Right cardiac atrium (tissue), 5 donors: ENCODE measurements around the gene NT5DC2. TPM values are rescaled to one million over a fixed set of nuclear protein-coding genes. Genes with fewer than 3 reads are reported as not detected.
A peak's percentile ranks its signal among the peaks of the same experiment; 100 is the strongest.

ENCODE experiments used
- ATAC-seq, 2 donors: fragments of 200-7000 bp; cut with Tn5 transposase; one replicate each; pipeline versions ENCODE4 v1.8.0 to v1.9.1; 2020; ENCODE audit warnings: moderate library complexity in 2 of 2, mild to moderate bottlenecking in 1 of 2
- DNase-seq, 3 donors: peaks; one replicate each; pipeline ENCODE4 v3.0.0-alpha.2; 2020
- H3K27ac ChIP-seq: one replicate; pipeline ENCODE4 v1.5.1; 2013; ENCODE audit warnings: mild to moderate bottlenecking, low read length, control low read depth, moderate library complexity
- H3K27me3 ChIP-seq: one replicate; pipeline ENCODE4 v1.6.1; 2013; ENCODE audit not compliant: control insufficient read depth, insufficient read depth
- H3K4me1 ChIP-seq: one replicate; pipeline ENCODE4 v1.6.1; 2013; ENCODE audit warnings: low read length; ENCODE audit not compliant: control insufficient read depth, insufficient read depth
- H3K4me3 ChIP-seq: one replicate; pipeline ENCODE4 v1.5.1; 2013; ENCODE audit warnings: low read length, control low read depth
- H3K9me3 ChIP-seq: one replicate; pipeline ENCODE4 v1.6.1; 2013; ENCODE audit warnings: low read length; ENCODE audit not compliant: control insufficient read depth
- WGBS: extraction: QIAGEN DNeasy Blood & Tissue Kit; methylation state at CpG from one replicate; pipeline ENCODE4 v1.1.7; 2013; 5-methylcytosine and 5-hydroxymethylcytosine counted together
- intact Hi-C, 4 donors: fragments of 100-400 bp; cut with DNase I; formaldehyde crosslinking; loops; one replicate each; pipeline versions ENCODE4 v1.11.0 to v1.14.0; 2022 to 2023
- polyA plus RNA-seq: library from polyadenylated mRNA; stranded (reverse); fragments of 200-250 nt; gene quantifications from one replicate; pipeline ENCODE4 v1.2.3, GENCODE V29; 2013
- total RNA-seq, 4 donors: library from RNA; stranded (reverse); fragmentation: NEBNext Ultra II Directional; extraction: Animal tissue kit (Norgen Biotek cat#: 25700); gene quantifications; one replicate each; pipeline ENCODE4 v1.2.1, GENCODE V29; 2021
- donor health status: healthy with polysubstance abuse.
- donor health status: DM: no; HTN: yes; CAD: no.
- donor health status: DM: no; HTN: no; CAD: no.
- donor health status: DM: no; HTN: yes; CAD: no; lungs with severe emphysema.
- donor health status: DM: yes; HTN: yes; CAD: no.

NT5DC2 gene
- total and polyA plus RNA-seq, 5 donors: 123 to 322 (median 174) TPM

DNA sequence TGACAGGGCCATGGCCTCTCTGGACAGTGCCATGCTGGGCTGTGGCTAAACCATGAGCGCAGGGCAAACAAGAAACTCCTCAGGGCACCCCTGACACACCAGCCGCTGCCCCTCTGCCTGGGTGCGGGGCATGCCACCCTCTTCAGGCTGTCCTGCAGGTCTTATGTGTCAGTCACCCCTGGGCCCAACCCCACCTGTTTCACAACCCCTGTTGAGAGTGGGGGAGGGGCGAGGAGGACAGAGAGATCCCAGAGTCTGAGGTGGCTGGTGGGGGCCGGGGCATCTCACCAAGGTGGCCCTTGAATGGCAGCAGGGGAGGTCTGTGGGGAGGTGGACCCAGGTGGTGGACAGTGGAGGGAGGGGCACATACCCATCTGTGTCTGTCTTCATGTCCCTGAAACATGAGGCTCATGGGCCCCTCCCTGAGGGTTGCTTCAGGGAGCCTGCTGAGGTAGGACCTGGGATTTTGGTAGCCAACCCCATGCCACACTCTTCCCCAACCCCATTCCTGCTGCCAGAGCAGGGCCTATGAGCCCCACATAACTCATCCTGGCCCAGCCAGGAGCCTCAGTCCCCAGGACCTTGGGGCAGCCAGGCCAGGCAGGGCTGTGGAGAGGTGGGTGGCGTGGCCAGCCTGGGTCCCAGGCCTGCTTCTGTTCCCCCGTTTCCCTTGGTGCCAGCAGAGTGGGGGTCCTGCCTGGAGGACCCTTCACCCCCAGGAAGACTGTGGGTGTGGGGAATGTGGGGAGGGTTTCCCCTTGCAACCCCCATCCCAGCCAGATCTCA lies 40.2 kb downstream of the NT5DC2 start:
- Histone ChIP-seq H3K9me3 (no peaks in the 10 kb centered on the region), H3K27ac (no peak overlapping the region), H3K4me1 (peaks cover 7% of the 10 kb centered on the region), H3K27me3 (no peaks in the 10 kb centered on the region), H3K4me3 (no peak overlapping the region)
- no peak for ATAC-seq
- WGBS: 92% methylated on average over 7 of the region's 7 CpGs
- no peak for DNase-seq
- intact Hi-C loops: no loop called here

DNA sequence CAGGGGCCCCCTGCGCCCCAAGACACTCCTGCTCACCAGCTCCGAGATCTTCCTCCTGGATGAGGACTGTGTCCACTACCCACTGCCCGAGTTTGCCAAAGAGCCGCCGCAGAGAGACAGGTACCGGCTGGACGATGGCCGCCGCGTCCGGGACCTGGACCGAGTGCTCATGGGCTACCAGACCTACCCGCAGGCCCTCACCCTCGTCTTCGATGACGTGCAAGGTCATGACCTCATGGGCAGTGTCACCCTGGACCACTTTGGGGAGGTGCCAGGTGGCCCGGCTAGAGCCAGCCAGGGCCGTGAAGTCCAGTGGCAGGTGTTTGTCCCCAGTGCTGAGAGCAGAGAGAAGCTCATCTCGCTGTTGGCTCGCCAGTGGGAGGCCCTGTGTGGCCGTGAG lies 41.6 kb downstream of the NT5DC2 start:
- DNase-seq: no peak
- no peak for ATAC-seq
- Histone ChIP-seq H3K27ac (no peak overlapping the region), H3K27me3 (no peaks in the 10 kb centered on the region), H3K4me3 (no peak overlapping the region), H3K9me3 (no peaks in the 10 kb centered on the region), H3K4me1 (peaks cover 7% of the 10 kb centered on the region)
- intact Hi-C loops: no loop called here
- 92% methylated on average over 21 of the region's 21 CpGs for WGBS

DNA sequence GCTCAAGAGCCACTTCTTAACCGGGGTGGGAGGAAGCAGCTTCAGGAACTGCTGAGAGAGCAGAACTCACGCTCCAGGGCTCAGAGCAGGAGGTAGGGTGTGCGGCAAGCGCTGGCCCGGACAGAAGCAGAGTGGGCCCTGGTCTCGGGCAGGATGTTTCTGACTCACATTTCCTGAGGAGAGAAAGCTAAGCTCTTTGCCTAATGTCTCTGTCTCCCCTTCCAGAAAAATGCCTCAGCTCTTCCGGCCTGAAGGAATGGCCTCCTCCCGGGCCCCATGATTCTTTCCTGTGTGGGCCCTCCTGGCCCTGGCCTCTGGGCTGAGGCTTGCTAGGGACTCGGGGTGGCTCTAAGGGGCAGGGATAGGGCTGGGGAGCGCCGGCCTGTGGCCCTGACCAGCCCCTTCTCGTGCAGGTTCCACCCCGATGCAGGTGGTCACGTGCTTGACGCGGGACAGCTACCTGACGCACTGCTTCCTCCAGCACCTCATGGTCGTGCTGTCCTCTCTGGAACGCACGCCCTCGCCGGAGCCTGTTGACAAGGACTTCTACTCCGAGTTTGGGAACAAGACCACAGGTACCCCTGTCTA lies 42.6 kb downstream of the NT5DC2 start:
- WGBS: 64% methylated on average over 23 of the region's 23 CpGs
- intact Hi-C loops: no loop called here
- DNase-seq: peak; percentile 66 to 85 (median 82)
- no peak overlapping the region for H3K4me3 ChIP-seq
- no peaks in the 10 kb centered on the region for H3K9me3 ChIP-seq
- peak overlapping the region; percentile 48 for H3K27ac ChIP-seq
- H3K27me3 ChIP-seq: no peaks in the 10 kb centered on the region
- peaks cover 7% of the 10 kb centered on the region for H3K4me1 ChIP-seq
- peak; percentile 44 to 72 for ATAC-seq

DNA sequence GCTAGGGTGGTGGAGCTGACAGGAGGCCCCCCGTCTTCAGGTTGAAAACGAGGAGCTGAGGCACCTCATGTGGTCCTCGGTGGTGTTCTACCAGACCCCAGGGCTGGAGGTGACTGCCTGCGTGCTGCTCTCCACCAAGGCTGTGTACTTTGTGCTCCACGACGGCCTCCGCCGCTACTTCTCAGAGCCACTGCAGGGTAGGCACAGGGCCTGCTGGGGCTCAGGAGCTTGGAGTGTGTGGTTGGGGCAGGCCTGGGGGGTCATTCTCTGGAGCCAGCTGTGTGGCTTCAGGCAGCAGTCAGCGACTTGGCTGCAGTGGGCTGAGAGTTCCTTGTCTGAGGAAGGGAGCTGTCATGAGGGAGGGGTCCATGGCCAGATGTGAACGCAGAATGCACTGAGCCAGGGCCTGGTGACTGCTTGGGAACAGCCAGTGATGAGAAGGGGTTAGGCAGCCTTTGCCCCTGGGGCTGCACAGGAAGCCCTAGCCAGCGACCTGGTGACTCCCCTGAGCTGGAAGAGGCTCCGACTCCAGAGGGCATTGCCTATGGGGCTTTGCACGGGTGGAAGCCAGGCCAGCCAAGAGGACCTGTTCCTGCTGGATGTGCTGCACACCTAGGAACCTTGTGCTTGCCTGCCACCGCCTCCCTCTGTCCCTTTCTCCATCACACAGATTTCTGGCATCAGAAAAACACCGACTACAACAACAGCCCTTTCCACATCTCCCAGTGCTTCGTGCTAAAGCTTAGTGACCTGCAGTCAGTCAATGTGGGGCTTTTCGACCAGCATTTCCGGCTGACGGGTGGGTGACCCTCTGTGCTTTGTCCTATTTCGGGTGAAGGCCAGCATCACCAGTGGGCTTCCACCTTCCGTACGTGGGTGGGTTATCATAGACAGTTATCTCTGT lies 43.4 kb downstream of the NT5DC2 start:
- H3K4me1 ChIP-seq: peaks cover 6% of the 10 kb centered on the region
- intact Hi-C loops: no loop called here

DNA sequence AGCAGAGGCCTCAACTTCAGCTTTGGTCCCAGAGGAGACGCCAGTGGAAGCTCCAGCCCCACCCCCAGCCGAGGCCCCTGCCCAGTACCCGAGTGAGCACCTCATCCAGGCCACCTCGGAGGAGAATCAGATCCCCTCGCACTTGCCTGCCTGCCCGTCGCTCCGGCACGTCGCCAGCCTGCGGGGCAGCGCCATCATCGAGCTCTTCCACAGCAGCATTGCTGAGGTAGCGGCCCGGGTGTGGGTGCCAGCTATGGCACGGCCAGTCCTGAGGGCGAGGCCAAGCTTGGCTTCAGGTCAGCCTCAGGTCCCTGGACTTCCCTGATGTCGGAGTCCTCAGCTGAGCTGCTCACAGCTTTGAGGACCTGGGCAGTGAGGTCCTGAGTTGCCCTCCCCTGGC lies 44.2 kb downstream of the NT5DC2 start:
- no peak overlapping the region for H3K4me3 ChIP-seq
- H3K9me3 ChIP-seq: no peaks in the 10 kb centered on the region
- H3K4me1 ChIP-seq: peaks cover 13% of the 10 kb centered on the region
- intact Hi-C loops: no loop called here
- DNase-seq (no peak), ATAC-seq (no peak)
- WGBS: 91% methylated on average over 18 of the region's 18 CpGs
- H3K27ac ChIP-seq: no peak overlapping the region
- H3K27me3 ChIP-seq: no peaks in the 10 kb centered on the region

More for the DNA sequence above, 43.4 kb downstream of the NT5DC2 start:
- Histone ChIP-seq H3K27me3 (no peaks in the 10 kb centered on the region), H3K27ac (peak overlapping the region; percentile 31), H3K9me3 (no peaks in the 10 kb centered on the region), H3K4me3 (no peak overlapping the region)
- DNase-seq: no peak
- 66% methylated on average over 22 of the region's 22 CpGs for WGBS
- no peak for ATAC-seq

DNA sequence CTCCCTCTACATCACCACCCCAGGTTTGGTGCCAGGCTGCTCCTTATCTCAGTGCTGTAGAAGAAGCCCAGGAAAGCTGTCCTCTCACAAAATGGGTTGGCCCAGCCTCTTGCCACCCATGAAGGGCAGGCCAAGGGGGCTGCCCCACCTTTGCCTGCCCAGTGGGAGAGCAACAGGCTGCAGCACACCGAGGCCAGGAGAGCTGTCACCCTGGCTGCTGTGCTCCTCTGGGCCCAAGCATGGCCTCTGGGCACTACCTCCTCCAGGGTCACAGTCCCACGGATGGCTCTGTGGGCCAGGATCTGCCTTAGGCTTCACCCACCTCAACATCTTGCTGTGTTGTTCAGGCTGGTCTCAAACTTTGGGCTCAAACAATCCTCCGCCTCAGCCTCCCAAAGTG lies 44.9 kb downstream of the NT5DC2 start:
- Histone ChIP-seq H3K4me1 (peaks cover 12% of the 10 kb centered on the region), H3K27me3 (no peaks in the 10 kb centered on the region), H3K9me3 (no peaks in the 10 kb centered on the region), H3K4me3 (no peak overlapping the region), H3K27ac (no peak overlapping the region)
- intact Hi-C loops: no loop called here
- WGBS: 85% methylated on average over 3 of the region's 3 CpGs
- DNase-seq (no peak), ATAC-seq (no peak)

DNA sequence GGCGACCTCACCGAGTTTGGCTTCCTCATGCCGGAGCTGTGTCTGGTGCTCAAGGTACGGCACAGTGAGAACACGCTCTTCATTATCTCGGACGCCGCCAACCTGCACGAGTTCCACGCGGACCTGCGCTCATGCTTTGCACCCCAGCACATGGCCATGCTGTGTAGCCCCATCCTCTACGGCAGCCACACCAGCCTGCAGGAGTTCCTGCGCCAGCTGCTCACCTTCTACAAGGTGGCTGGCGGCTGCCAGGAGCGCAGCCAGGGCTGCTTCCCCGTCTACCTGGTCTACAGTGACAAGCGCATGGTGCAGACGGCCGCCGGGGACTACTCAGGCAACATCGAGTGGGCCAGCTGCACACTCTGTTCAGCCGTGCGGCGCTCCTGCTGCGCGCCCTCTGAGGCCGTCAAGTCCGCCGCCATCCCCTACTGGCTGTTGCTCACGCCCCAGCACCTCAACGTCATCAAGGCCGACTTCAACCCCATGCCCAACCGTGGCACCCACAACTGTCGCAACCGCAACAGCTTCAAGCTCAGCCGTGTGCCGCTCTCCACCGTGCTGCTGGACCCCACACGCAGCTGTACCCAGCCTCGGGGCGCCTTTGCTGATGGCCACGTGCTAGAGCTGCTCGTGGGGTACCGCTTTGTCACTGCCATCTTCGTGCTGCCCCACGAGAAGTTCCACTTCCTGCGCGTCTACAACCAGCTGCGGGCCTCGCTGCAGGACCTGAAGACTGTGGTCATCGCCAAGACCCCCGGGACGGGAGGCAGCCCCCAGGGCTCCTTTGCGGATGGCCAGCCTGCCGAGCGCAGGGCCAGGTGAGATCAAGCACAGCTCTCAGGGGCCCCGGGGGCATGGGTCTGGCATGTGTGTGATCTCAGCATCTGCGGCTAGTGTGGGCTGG lies 45.6 kb downstream of the NT5DC2 start:
- Histone ChIP-seq H3K4me3 (no peak overlapping the region), H3K9me3 (no peaks in the 10 kb centered on the region), H3K27ac (no peak overlapping the region), H3K4me1 (peaks cover 16% of the 10 kb centered on the region), H3K27me3 (no peaks in the 10 kb centered on the region)
- intact Hi-C loops: no loop called here
- 95% methylated on average over 59 of the region's 59 CpGs for WGBS
- ATAC-seq (no peak), DNase-seq (peak in 2 of 3 donors; percentile 51 to 53)

DNA sequence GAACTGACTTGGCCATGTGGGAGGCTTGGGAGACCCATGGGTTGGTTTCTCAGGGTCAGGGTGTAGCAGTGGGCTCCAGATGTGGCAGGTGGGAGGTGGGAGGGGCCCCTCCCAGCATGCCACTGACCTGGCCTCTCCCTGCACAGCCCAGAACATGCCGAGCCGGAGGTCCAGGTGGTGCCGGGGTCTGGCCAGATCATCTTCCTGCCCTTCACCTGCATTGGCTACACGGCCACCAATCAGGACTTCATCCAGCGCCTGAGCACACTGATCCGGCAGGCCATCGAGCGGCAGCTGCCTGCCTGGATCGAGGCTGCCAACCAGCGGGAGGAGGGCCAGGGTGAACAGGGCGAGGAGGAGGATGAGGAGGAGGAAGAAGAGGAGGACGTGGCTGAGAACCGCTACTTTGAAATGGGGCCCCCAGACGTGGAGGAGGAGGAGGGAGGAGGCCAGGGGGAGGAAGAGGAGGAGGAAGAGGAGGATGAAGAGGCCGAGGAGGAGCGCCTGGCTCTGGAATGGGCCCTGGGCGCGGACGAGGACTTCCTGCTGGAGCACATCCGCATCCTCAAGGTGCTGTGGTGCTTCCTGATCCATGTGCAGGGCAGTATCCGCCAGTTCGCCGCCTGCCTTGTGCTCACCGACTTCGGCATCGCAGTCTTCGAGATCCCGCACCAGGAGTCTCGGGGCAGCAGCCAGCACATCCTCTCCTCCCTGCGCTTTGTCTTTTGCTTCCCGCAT lies 46.4 kb downstream of the NT5DC2 start:
- WGBS: 86% methylated on average over 31 of the region's 31 CpGs
- Histone ChIP-seq H3K9me3 (no peaks in the 10 kb centered on the region), H3K27me3 (no peaks in the 10 kb centered on the region), H3K4me1 (peaks cover 16% of the 10 kb centered on the region), H3K27ac (no peak overlapping the region), H3K4me3 (no peak overlapping the region)
- DNase-seq (peak in 2 of 3 donors; percentile 43 to 47), ATAC-seq (no peak)
- intact Hi-C loops: no loop called here

DNA sequence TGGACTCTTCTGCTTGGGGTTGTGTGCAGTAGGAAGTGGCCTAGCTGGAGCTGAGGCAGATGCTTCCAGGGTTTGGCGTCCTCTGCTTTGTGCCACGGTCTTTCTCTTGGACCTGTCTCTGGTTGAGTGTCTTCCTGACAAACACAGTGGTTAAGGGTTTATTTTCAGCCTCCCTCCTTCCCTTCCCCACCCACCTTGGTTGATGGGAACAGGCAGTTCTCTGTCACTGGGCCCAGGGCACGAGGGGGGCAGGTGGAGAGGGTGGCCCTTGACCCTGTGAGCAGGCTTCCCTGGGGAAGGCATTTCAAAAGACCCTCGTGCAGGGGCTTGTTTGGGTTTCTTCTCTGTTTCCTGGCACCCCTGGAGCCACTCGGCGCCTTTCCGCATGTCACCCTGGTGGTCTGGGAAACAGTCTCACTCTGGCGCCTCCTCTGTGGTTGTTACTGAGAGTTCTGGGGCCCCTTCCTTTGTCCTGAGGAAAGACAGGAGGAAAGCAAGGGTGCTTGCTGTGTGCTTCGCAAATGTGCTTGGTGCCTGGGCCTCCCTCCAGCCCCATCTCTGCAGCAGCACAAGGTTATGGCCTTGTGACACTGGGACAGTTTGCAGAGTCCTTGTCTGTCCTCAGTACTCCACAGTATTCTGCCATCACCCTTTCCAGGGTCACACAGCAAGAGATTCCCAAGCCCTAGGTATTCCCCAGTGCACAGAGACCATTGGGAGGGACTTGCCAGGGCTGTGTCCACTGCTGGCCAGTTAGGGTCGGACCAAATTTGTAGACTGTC lies 48.8 kb downstream of the NT5DC2 start:
- no peak overlapping the region for H3K4me3 ChIP-seq
- peak overlapping the region; percentile 62 for H3K27ac ChIP-seq
- intact Hi-C loops: loop anchor here in 1 of 4 donors (5.0 kb wide), 1 partner anchor 47 kb away; the partner anchor contains the start of gene NT5DC2
- H3K4me1 ChIP-seq: peaks cover 14% of the 10 kb centered on the region
- DNase-seq (peak in 1 of 3 donors; percentile 60), ATAC-seq (peak in 1 of 2 donors; percentile 2)
- no peaks in the 10 kb centered on the region for H3K9me3 ChIP-seq
- no peaks in the 10 kb centered on the region for H3K27me3 ChIP-seq
- WGBS: 71% methylated on average over 10 of the region's 10 CpGs
